H1 (cell line): ENCODE measurements around the gene DHRS7C. TPM values are rescaled to one million over a fixed set of nuclear protein-coding genes. Genes with fewer than 3 reads are reported as not detected.

Experiments used
- SP1 ChIP-seq: IDR thresholded peaks from 2 replicates; pipeline ENCODE4 v1.6.1; 2011; ENCODE audit warnings: low read depth, low read length
- TEAD4 ChIP-seq: IDR thresholded peaks from 2 replicates; pipeline ENCODE4 v1.6.1; 2012; ENCODE audit warnings: low read depth, low read length, inconsistent platforms, mixed read lengths
- polyA plus RNA-seq, 7 experiments: library from polyadenylated mRNA; depleted of rRNA in 3 of 7; stranded (reverse) in 5 of 7; unstranded in 2 of 7; fragments of >200 nt in 5 of 7; fragments of 200-250 nt in 2 of 7; gene quantifications; 1 replicate in 5 of 7; 2 replicates in 1 of 7; 4 replicates in 1 of 7; pipeline versions ENCODE4 v1.2.1 to v1.2.3, GENCODE V29; 2011 to 2013; ENCODE audit warnings: missing spikeins in 2 of 7, mixed read lengths in 2 of 7
- total RNA-seq: library from RNA; stranded (reverse); fragmentation: NEBNext Ultra II Directional; extraction: Animal tissue kit (Norgen Biotek cat#: 25700); gene quantifications from 2 replicates; pipeline ENCODE4 v1.2.1, GENCODE V29; 2021

Gene DHRS7C
- total and polyA plus RNA-seq, 2 of the 8 experiments (the other 6 are each of a cell fraction or from before 2014, with no cell fraction given), result not detected

DNA sequence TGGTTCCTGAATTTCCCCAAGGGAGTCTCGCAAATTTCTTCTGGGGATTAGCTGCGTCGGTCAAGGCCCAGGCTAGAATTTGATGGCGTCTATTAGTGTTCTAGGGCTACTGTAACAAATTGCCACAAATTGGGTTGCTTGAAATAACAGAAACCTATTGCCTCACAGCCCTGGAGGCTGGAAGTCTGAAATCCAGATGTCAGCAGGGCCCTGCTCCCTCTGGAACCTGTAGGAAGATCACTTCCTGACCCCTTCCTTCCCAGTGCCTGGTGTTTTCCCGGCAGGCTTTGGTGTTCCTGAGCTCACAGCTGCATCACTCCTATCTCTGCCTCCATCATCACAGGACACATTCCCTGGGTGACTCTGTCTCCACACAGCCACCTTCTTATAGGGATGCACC is 24.4 kb downstream of the DHRS7C start (continued):
- TF ChIP-seq SP1 (no peak), TEAD4 (no peak)
- TF ChIP-seq, all 59 proteins: peak for 0
